GM12878 (cell line): ENCODE measurements around the gene TSHR. TPM values are rescaled to one million over a fixed set of nuclear protein-coding genes. Genes with fewer than 3 reads are reported as not detected.

Experiments
- ATAC-seq: fragments of 200-7000 bp; cut with Tn5 transposase; 3 replicates; pipeline ENCODE4 v1.9.1; 2020; ENCODE audit warnings: mild to moderate bottlenecking, moderate library complexity
- BruUV-seq: library from RNA; stranded (reverse); fragments of 400-500 nt; replicated peaks from 2 replicates; lab custom pipeline; 2021; lab: Mats Ljungman, UMichigan
- CTCF ChIA-PET: fragments of 300-600 bp; sonication (Branson Sonifier 250); formaldehyde crosslinking; extraction: SDS; loops from one replicate; lab custom pipeline; 2021; ENCODE audit warnings: inconsistent platforms; lab: Yijun Ruan, JAX
- POLR2A ChIA-PET: fragments of 350-600 bp; formaldehyde crosslinking; extraction: SDS; loops from one replicate; lab custom pipeline; 2021; ENCODE audit warnings: inconsistent platforms; lab: Charles Lee
- RAD21 ChIA-PET: fragments of 300-600 bp; sonication (Branson Sonifier 250); formaldehyde crosslinking; loops from one replicate; lab custom pipeline; 2023; ENCODE audit warnings: antibody characterized with exemption; ENCODE audit not compliant: unreplicated experiment; lab: Charles Lee
- SMC1A ChIA-PET: fragments of 300-600 bp; sonication (Branson Sonifier 250); formaldehyde crosslinking; loops from one replicate; lab custom pipeline; 2023; ENCODE audit not compliant: unreplicated experiment, uncharacterized antibody; lab: Charles Lee
- DNase-seq: peaks from one replicate; pipeline ENCODE4 v3.0.0-alpha.2; 2011; ENCODE audit warnings: low read depth, low spot score
- FAIRE-seq: peaks from 3 replicates; lab custom pipeline; 2011; peaks lifted over from hg19 to GRCh38; lab: Jason Lieb, UNC
- H2AFZ ChIP-seq: 2 replicates; pipeline ENCODE4 v1.6.0; 2011; ENCODE audit warnings: low read depth, low read length, control low read depth; ENCODE audit not compliant: control insufficient read depth
- H3K27ac ChIP-seq: 2 replicates; pipeline ENCODE4 v1.5.1; 2011; ENCODE audit warnings: control low read depth; ENCODE audit not compliant: control insufficient read depth, insufficient read depth
- H3K27me3 ChIP-seq, 2 experiments: replicated peaks in 1 of 2; 2 replicates each; pipeline versions ENCODE4 v1.6.0 to v1.6.1; 2011; ENCODE audit warnings: low read length in 1 of 2; ENCODE audit not compliant: control insufficient read depth in 2 of 2, insufficient read depth in 2 of 2
- H3K36me3 ChIP-seq, 2 experiments: 2 replicates each; pipeline ENCODE4 v1.5.1; 2011; ENCODE audit warnings: low read length in 1 of 2; ENCODE audit not compliant: control insufficient read depth in 2 of 2, insufficient read depth in 2 of 2
- H3K4me1 ChIP-seq: 2 replicates; pipeline ENCODE4 v1.6.1; 2011; ENCODE audit warnings: mild to moderate bottlenecking, low read length, moderate library complexity, mixed read lengths; ENCODE audit not compliant: control insufficient read depth, insufficient read depth
- H3K4me2 ChIP-seq: 2 replicates; pipeline ENCODE4 v1.6.0; 2011; ENCODE audit warnings: control low read depth; ENCODE audit not compliant: control insufficient read depth, insufficient read depth
- H3K4me3 ChIP-seq: fragments of 200-600 bp; sonication (generic); 2 replicates; pipeline ENCODE4 v1.5.1; 2016
- H3K79me2 ChIP-seq: 2 replicates; pipeline ENCODE4 v1.6.0; 2011; ENCODE audit warnings: low read length; ENCODE audit not compliant: control insufficient read depth, insufficient read depth
- H3K9ac ChIP-seq: 2 replicates; pipeline ENCODE4 v1.8.0; 2011; ENCODE audit warnings: low read length, control low read depth, mixed read lengths; ENCODE audit not compliant: control insufficient read depth, insufficient read depth
- H3K9me3 ChIP-seq: replicated peaks from 3 replicates; pipeline ENCODE4 v1.5.1; 2011; ENCODE audit warnings: mild to moderate bottlenecking, low read length; ENCODE audit not compliant: control insufficient read depth, insufficient read depth
- H4K20me1 ChIP-seq: 2 replicates; pipeline ENCODE4 v1.6.0; 2011; ENCODE audit not compliant: control insufficient read depth, insufficient read depth
- BMI1 ChIP-seq: fragments of 450-650 bp; IDR thresholded peaks from 2 replicates; pipeline ENCODE4 v1.6.1; 2016; ENCODE audit warnings: mild to moderate bottlenecking, moderate library complexity, borderline replicate concordance
- LARP7 ChIP-seq: fragments of 450-650 bp; IDR thresholded peaks from 2 replicates; pipeline ENCODE4 v1.6.1; 2017; ENCODE audit warnings: mild to moderate bottlenecking
- RUNX3 ChIP-seq: IDR thresholded peaks from 2 replicates; pipeline ENCODE4 v1.6.1; 2012; ENCODE audit warnings: low read length, inconsistent platforms
- SP1 ChIP-seq: IDR thresholded peaks from one replicate; pipeline ENCODE4 v1.6.1; 2011; ENCODE audit warnings: low read depth, low read length
- WGBS: methylation state at CpG from one replicate; pipeline ENCODE4 v1.1.6; 2016; ENCODE audit warnings: low lambda C conversion rate; ENCODE audit not compliant: insufficient replicate concordance, insufficient coverage; ENCODE audit errors: missing lambda C conversion rate; 5-methylcytosine and 5-hydroxymethylcytosine counted together
- in situ Hi-C: fragments of 300-500 bp; cut with MboI; formaldehyde crosslinking; loops from 9 replicates; pipeline ENCODE4 v1.14.3; 2018; ENCODE audit warnings: mixed read lengths
- intact Hi-C: fragments of 100-400 bp; cut with micrococcal nuclease; formaldehyde crosslinking; loops from one replicate; pipeline ENCODE4 v1.14.2; 2022; ENCODE audit not compliant: unreplicated experiment
- polyA plus RNA-seq, 11 experiments: library from polyadenylated mRNA; depleted of rRNA in 4 of 11; unstranded in 6 of 11; stranded (reverse) in 5 of 11; fragments of >200 nt; fragmentation: Nextera tagmentation in 4 of 11; fragmentation: Illumina TruSeq in 1 of 11; extraction: Ambion mirVana in 4 of 11; extraction: Trizol in 1 of 11; gene quantifications; 1 replicate in 1 of 11; 2 replicates in 10 of 11; pipeline versions ENCODE4 v1.2.1 to v1.2.3, GENCODE V29; 2011 to 2016; ENCODE audit warnings: inconsistent platforms in 2 of 11, missing spikeins in 2 of 11, low read depth in 1 of 11
- total RNA-seq, 4 experiments: library from RNA; depleted of rRNA in 3 of 4; stranded (reverse); fragments of >200 nt in 3 of 4; fragmentation: Illumina TruSeq in 1 of 4; extraction: Trizol in 1 of 4; gene quantifications; 2 replicates each; pipeline versions ENCODE4 v1.2.1 to v1.2.3, GENCODE V29; 2013 to 2021

The TSHR gene
- total and polyA plus RNA-seq, 10 of the 15 experiments (the other 5 are each of a cell fraction or from before 2014, with no cell fraction given), result 0.06 to 0.31 TPM; not detected in 8

DNA sequence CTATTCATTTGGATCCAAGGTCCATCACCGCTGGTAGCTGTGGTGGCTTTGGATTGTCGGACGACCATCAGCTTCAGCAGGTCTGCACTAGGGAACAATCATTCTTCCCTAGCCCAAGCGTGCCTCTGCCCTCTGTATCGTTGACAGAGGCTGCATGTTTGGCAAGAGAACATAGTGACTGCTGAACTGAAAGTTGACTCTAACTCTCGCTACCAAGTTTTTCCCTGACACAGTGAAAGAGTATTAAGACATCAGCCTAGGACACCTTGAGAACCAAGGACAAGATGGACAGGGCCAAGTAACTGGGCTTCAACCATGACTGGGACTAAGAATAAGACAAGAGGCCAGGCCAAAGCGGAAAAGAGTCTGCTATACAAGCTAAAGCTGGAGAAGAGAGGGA, 26.3 kb downstream of the TSHR start:
- Histone ChIP-seq H3K9ac (no peak overlapping the region), H3K27me3 (peaks cover 3 to 8% of the 10 kb centered on the region in 2 experiments; a peak in 3 of 4 replicates), H3K9me3 (no peaks in the 10 kb centered on the region), H3K4me3 (no peak overlapping the region), H2AFZ (no peak overlapping the region), H3K79me2 (no peaks in the 10 kb centered on the region), H3K36me3 (no peaks in the 10 kb centered on the region), H3K4me1 (no peaks in the 10 kb centered on the region), H3K4me2 (no peak overlapping the region), H3K27ac (no peak overlapping the region), H4K20me1 (no peaks in the 10 kb centered on the region; the same call in 1 of the 2 replicates)
- intact Hi-C loops, result loop anchor here (10.0 kb wide), 1 partner anchor 777 kb away; no protein-coding TSS in a partner anchor
- ChIA-PET CTCF (interaction anchor here (0.9 to 1.1 kb wide), 3 partner anchors 14 to 504 kb away, joined by 3 read pairs; no protein-coding TSS in a partner anchor), SMC1A (no interaction called here), RAD21 (no interaction called here), POLR2A (no interaction called here)
- BruUV-seq, result no TSS peak
- FAIRE-seq (no peak), DNase-seq (no peak), ATAC-seq (no peak)
- WGBS, result 70% methylated on average over 7 of the region's 7 CpGs
- in situ Hi-C loops, result no loop called here
- no peak for TF ChIP-seq LARP7
- TF ChIP-seq RUNX3, result no peak
- no peak for TF ChIP-seq SP1

DNA sequence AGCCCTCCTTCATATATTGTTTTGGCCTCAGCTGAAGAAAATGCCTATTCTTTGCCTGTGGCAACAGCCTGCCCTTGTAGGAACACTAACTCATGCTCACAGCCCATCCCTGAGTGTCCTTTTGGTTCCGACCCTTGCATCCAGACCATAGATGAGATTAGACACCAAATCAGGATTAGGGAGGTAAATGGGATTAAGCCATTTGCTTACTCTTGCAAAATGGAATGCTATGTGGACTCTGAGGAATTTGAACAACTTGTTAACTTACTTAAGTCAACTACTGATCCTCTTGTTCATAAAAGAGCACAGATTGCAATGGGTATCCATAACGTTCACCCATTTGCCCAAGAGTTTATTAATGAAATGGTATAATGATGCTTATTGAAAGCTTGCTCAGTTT, 27.3 kb downstream of the TSHR start:
- Histone ChIP-seq H2AFZ (no peak overlapping the region), H3K9me3 (no peaks in the 10 kb centered on the region), H3K79me2 (no peaks in the 10 kb centered on the region), H3K4me2 (no peak overlapping the region), H3K27ac (no peak overlapping the region), H3K9ac (no peak overlapping the region), H3K27me3 (peaks cover 3 to 8% of the 10 kb centered on the region in 2 experiments; a peak in 3 of 4 replicates), H3K4me3 (no peak overlapping the region), H3K4me1 (no peaks in the 10 kb centered on the region), H4K20me1 (no peaks in the 10 kb centered on the region; the same call in 1 of the 2 replicates), H3K36me3 (no peaks in the 10 kb centered on the region)
- no peak for TF ChIP-seq BMI1
- DNase-seq (no peak), ATAC-seq (no peak), FAIRE-seq (no peak)
- POLR2A ChIA-PET, result no interaction called here
- WGBS, result 31% methylated on average over 2 of the region's 2 CpGs
- in situ Hi-C loops (no loop called here), intact Hi-C loops (loop anchor here (10.0 kb wide), 1 partner anchor 778 kb away; no protein-coding TSS in a partner anchor)
- RAD21 ChIA-PET, result no interaction called here
- SMC1A ChIA-PET, result interaction anchor here (0.8 kb wide), 1 partner anchor 52 kb away, joined by 3 read pairs; no protein-coding TSS in a partner anchor
- BruUV-seq, result no TSS peak
- CTCF ChIA-PET, result interaction anchor here (1.3 kb wide), 1 partner anchor 187 kb away, joined by 5 read pairs; no protein-coding TSS in a partner anchor
